HG03571 (cell line): ENCODE data around the gene BMP7.

Experiments
- ATAC-seq: cut with Tn5 transposase; IDR thresholded peaks from one replicate; pipeline ENCODE4 v1.9.1; 2021; ENCODE audit not compliant: unreplicated experiment

BMP7 gene

GRCh38 chr20:57266291-57267157 lies at the start of gene BMP7:
TSS of gene BMP7 (minus strand) at chr20:57266641. CDS start at chr20:57266122, 519 bp downstream.
- ATAC-seq, result no peak

- no peak for ATAC-seq
Observed at GRCh38 chr20:57315976-57316480, 49.6 kb upstream of the BMP7 start.

GRCh38 chr20:57315083-57315975 lies 48.9 kb upstream of the BMP7 start:
- no peak for ATAC-seq

GRCh38 chr20:57313951-57314350 lies 47.5 kb upstream of the BMP7 start:
- ATAC-seq, result no peak

- no peak for ATAC-seq
Observed at GRCh38 chr20:57313230-57313629, 46.8 kb upstream of the BMP7 start.

GRCh38 chr20:57312138-57312537 lies 45.7 kb upstream of the BMP7 start:
- no peak for ATAC-seq

- no peak for ATAC-seq
Observed at GRCh38 chr20:57310821-57311514, 44.5 kb upstream of the BMP7 start.

- no peak for ATAC-seq
Observed at GRCh38 chr20:57309544-57310115, 43.2 kb upstream of the BMP7 start.

GRCh38 chr20:57308451-57309271 lies 42.2 kb upstream of the BMP7 start:
- ATAC-seq, result no peak

- ATAC-seq, result no peak
Observed at GRCh38 chr20:57306747-57307146, 40.3 kb upstream of the BMP7 start.

GRCh38 chr20:57301026-57301425 lies 34.6 kb upstream of the BMP7 start:
- no peak for ATAC-seq

GRCh38 chr20:57298457-57298856 lies 32.0 kb upstream of the BMP7 start:
- ATAC-seq, result no peak

- no peak for ATAC-seq
Observed at GRCh38 chr20:57294550-57294949, 28.1 kb upstream of the BMP7 start.

- ATAC-seq, result no peak
Observed at GRCh38 chr20:57293995-57294394, 27.6 kb upstream of the BMP7 start.

GRCh38 chr20:57292611-57293010 lies 26.2 kb upstream of the BMP7 start:
- ATAC-seq, result no peak

- no peak for ATAC-seq
Observed at GRCh38 chr20:57291694-57292093, 25.3 kb upstream of the BMP7 start.

- no peak for ATAC-seq
Observed at GRCh38 chr20:57291003-57291402, 24.6 kb upstream of the BMP7 start.

GRCh38 chr20:57290178-57290484 lies 23.7 kb upstream of the BMP7 start:
- no peak for ATAC-seq

GRCh38 chr20:57289391-57290177 lies 23.1 kb upstream of the BMP7 start:
- no peak for ATAC-seq
